Stomach (tissue), 19 donors: ENCODE data around the gene MSI1. TPM values are rescaled to one million over a fixed set of nuclear protein-coding genes. Genes with fewer than 3 reads are reported as not detected.
A peak's percentile ranks its signal among the peaks of the same experiment; 100 is the strongest.

Experiments used
- DNase-seq, 2 donors: peaks; one replicate each; pipeline versions ENCODE4 v3.0.0 to v3.0.0-alpha.2; 2013 to 2019
- H3K27ac ChIP-seq, 5 donors: fragments of 200-600 bp in 4 of 5; sonication (generic) in 4 of 5; one replicate each; pipeline ENCODE4 v1.5.1; 2013 to 2019; ENCODE audit warnings: mild to moderate bottlenecking in 1 of 5, moderate library complexity in 1 of 5
- H3K27me3 ChIP-seq, 3 donors: fragments of 200-600 bp; sonication (generic); one replicate each; pipeline ENCODE4 v1.5.1; 2017 to 2019; ENCODE audit warnings: mixed run types in 1 of 3
- H3K36me3 ChIP-seq, 4 donors: fragments of 200-600 bp; sonication (generic); 1 replicate in 3 of 4; 2 replicates in 1 of 4; pipeline ENCODE4 v1.5.1; 2016 to 2019
- H3K4me1 ChIP-seq, 4 donors: fragments of 200-600 bp; sonication (generic); one replicate each; pipeline ENCODE4 v1.5.1; 2016 to 2019
- H3K4me3 ChIP-seq, 4 donors: fragments of 200-600 bp; sonication (generic) in 3 of 4; one replicate each; pipeline ENCODE4 v1.5.1; 2016 to 2019; ENCODE audit warnings: mild to moderate bottlenecking in 1 of 4
- H3K9me3 ChIP-seq, 4 donors: fragments of 200-600 bp; sonication (generic); one replicate each; pipeline ENCODE4 v1.5.1; 2016 to 2019
- CTCF ChIP-seq, 7 experiments: fragments of 450-650 bp in 4 of 7; fragments of 200-600 bp in 3 of 7; sonication (generic) in 3 of 7; IDR thresholded peaks; one replicate each; pipeline ENCODE4 v1.5.1; 2016 to 2019; ENCODE audit warnings: antibody characterized with exemption in 7 of 7, control low read depth in 2 of 7, mild to moderate bottlenecking in 1 of 7
- EP300 ChIP-seq: sonication (generic); formaldehyde crosslinking; IDR thresholded peaks from one replicate; pipeline ENCODE4 v1.6.1; 2017; ENCODE audit warnings: antibody characterized with exemption
- POLR2A ChIP-seq, 4 donors: fragments of 450-650 bp; IDR thresholded peaks; one replicate each; pipeline ENCODE4 v1.6.1; 2016; ENCODE audit warnings: antibody characterized with exemption in 4 of 4, control low read depth in 2 of 4, mild to moderate bottlenecking in 1 of 4, moderate library complexity in 1 of 4
- POLR2AphosphoS5 ChIP-seq, 3 donors: sonication (generic); formaldehyde crosslinking; IDR thresholded peaks; one replicate each; pipeline ENCODE4 v1.6.1; 2016; ENCODE audit warnings: antibody characterized with exemption in 3 of 3
- WGBS, 5 donors: extraction: QIAGEN DNeasy Blood & Tissue Kit in 3 of 5; methylation state at CpG; one replicate each; pipeline versions ENCODE4 v1.1.5 to v1.1.7; 2013 to 2018; 5-methylcytosine and 5-hydroxymethylcytosine counted together
- intact Hi-C: fragments of 100-400 bp; cut with DNase I; formaldehyde crosslinking; loops from one replicate; pipeline ENCODE4 v1.15.1; 2023; ENCODE audit warnings: low total_unique reads
- long read RNA-seq, 10 donors: transcript quantifications; one replicate each; lab custom pipeline, GENCODE V29; 2026
- polyA plus RNA-seq, 3 donors: library from polyadenylated mRNA; stranded (reverse); fragments of 200-250 nt; gene quantifications; one replicate each; pipeline ENCODE4 v1.2.3, GENCODE V29; 2013
- total RNA-seq, 5 donors: library from RNA; depleted of rRNA; stranded (reverse); fragments of >200 nt; gene quantifications; one replicate each; pipeline versions ENCODE4 v1.1.0 to v1.2.3, GENCODE V29; 2014 to 2016
- donor health status: healthy with polysubstance abuse.
- donor health status: Bipolar disorder and iron deficiency.
- donor health status: healthy.

Gene MSI1
- 1 to 10 TPM in 1 of 5 donors, under 1 TPM in 2, not detected in 2; 0.58 to 7.1 (median 0.92) TPM for total RNA-seq
- polyA plus RNA-seq, result 1 to 10 TPM in 2 of 3 donors, under 1 TPM in 1; 0.95 to 3.1 (median 2.3) TPM
- long read RNA-seq, donor 1, result 0 reads
- long read RNA-seq, donor 2, partial matches to known transcripts, result 0 of 1 reads
- long read RNA-seq, donor 2, other reads (novel, unspliced or antisense), result 0 of 1 reads
- long read RNA-seq, donor 3, result 0 reads
- long read RNA-seq, donor 4, result 0 reads
- long read RNA-seq, donor 5, result 0 reads
- long read RNA-seq, donor 6, partial matches to known transcripts, result 0 of 1 reads
- long read RNA-seq, donor 6, other reads (novel, unspliced or antisense), result 0 of 1 reads
- long read RNA-seq, donor 7, result 0 reads
- long read RNA-seq, donor 8, result 0 reads
- long read RNA-seq, donor 9, partial matches to known transcripts, result 0 of 1 reads
- long read RNA-seq, donor 9, other reads (novel, unspliced or antisense), result 0 of 1 reads
- long read RNA-seq, donor 10, result 0 reads

- peak in 1 of 2 donors; percentile 60 for DNase-seq
- Histone ChIP-seq H3K36me3 (no peaks in the 10 kb centered on the region), H3K4me3 (peak within 1 kb of the TSS; percentile 63 to 73 (median 68)), H3K4me1 (peaks cover 41 to 58% (median 52%) of the 10 kb centered on the region in 4 donors), H3K27me3 (peaks cover 7 to 73% (median 30%) of the 10 kb centered on the region in 3 donors), H3K9me3 (no peaks in the 10 kb centered on the region), H3K27ac (peak within 1 kb of the TSS; percentile 66 to 80 (median 77))
- no peak for TF ChIP-seq EP300
- no peak for TF ChIP-seq CTCF (IDR thresholded peaks at IDR 0.05)
- WGBS, 5 donors, result 0 to 1% (median 1%) methylated on average over 14 to 115 of the region's 119 CpGs
- intact Hi-C loops, result no loop called here
These were observed at the start of gene MSI1 for GRCh38 chr12:120368789-120369602. Gene MSI1 (minus strand): TSS chr12:120369164. CDS start chr12:120369091, 73 bp downstream.

- Histone ChIP-seq H3K4me1 (peaks cover 0 to 7% (median 2%) of the 10 kb centered on the region in 4 donors), H3K9me3 (no peaks in the 10 kb centered on the region), H3K27me3 (no peaks in the 10 kb centered on the region), H3K27ac (no peak overlapping the region), H3K4me3 (no peak overlapping the region), H3K36me3 (no peaks in the 10 kb centered on the region)
- TF ChIP-seq POLR2AphosphoS5 (IDR thresholded peaks at IDR 0.05) (no peak), CTCF (IDR thresholded peaks at IDR 0.05) (no peak), EP300 (no peak), POLR2A (IDR thresholded peaks at IDR 0.05) (no peak)
- 87 to 95% (median 91%) methylated on average over 4 of the region's 4 CpGs for WGBS, 5 donors
- intact Hi-C loops, result no loop called here
- no peak for DNase-seq
These were observed 49.1 kb upstream of the MSI1 start for GRCh38 chr12:120417917-120418580.

- Histone ChIP-seq H3K4me3 (no peak overlapping the region), H3K36me3 (no peaks in the 10 kb centered on the region), H3K4me1 (peaks cover 0 to 7% (median 2%) of the 10 kb centered on the region in 4 donors), H3K9me3 (no peaks in the 10 kb centered on the region), H3K27ac (no peak overlapping the region), H3K27me3 (no peaks in the 10 kb centered on the region)
- no peak for DNase-seq
- TF ChIP-seq CTCF (IDR thresholded peaks at IDR 0.05) (no peak), EP300 (no peak), POLR2A (IDR thresholded peaks at IDR 0.05) (no peak), POLR2AphosphoS5 (IDR thresholded peaks at IDR 0.05) (no peak)
- intact Hi-C loops, result no loop called here
- WGBS, 5 donors, result 80 to 88% (median 82%) methylated on average over 7 of the region's 7 CpGs
These were observed 47.7 kb upstream of the MSI1 start for GRCh38 chr12:120416490-120417216.
